Measurements from ENCODE around the gene BCR.

The BCR gene

DNA sequence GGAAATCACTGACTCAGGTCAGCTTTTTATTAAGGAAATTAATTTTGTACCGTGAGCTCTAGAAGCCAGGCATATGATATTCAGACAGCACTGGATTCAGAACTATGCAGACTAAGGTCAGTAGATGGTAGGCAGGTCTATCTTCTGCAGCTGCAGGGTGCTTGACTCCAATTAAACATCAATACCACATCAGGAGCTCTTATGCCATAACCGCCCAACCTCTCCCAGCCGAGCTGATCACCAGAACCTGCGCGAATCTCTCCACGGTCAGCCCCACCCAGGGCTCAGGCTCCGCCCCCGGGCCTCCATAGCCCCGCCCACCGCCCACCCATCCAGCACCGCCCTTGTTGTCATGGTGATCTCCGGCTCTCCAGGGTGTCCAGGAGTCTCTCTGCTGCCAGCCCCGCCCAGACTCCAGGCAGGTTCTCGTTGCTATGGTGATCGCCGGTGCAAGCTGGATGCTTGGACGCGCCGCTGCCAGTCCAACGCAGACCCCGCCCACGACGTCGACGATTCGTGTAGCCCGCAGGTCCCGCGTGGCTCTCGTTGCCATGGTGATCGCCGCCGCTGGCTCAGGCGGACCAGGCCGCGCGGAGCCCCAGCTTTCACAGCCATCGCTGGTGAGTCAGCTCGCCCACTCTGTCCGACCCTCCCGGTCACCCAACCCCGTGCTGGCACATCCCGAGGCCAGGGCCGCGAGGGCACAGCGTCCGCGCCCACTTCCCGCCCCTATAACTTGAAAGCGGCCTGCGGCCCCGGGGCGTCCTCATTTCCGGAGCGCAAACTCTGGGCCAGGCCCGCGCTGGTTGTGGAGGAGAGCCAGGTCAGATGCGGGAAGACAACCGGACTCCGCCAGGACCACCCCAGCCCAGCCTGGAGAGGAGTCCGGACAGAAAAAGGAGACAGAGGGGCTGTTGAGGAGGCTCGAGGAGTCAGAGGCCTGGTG, 35.1 kb upstream of the BCR start, which contains the start of gene RAB36:
Gene RAB36 (plus strand): TSS at position 546 of the 946 bp plus-strand sequence. CDS start 1,140 bp downstream, outside the sequence.
- TF ChIP-seq, protein P1, sequence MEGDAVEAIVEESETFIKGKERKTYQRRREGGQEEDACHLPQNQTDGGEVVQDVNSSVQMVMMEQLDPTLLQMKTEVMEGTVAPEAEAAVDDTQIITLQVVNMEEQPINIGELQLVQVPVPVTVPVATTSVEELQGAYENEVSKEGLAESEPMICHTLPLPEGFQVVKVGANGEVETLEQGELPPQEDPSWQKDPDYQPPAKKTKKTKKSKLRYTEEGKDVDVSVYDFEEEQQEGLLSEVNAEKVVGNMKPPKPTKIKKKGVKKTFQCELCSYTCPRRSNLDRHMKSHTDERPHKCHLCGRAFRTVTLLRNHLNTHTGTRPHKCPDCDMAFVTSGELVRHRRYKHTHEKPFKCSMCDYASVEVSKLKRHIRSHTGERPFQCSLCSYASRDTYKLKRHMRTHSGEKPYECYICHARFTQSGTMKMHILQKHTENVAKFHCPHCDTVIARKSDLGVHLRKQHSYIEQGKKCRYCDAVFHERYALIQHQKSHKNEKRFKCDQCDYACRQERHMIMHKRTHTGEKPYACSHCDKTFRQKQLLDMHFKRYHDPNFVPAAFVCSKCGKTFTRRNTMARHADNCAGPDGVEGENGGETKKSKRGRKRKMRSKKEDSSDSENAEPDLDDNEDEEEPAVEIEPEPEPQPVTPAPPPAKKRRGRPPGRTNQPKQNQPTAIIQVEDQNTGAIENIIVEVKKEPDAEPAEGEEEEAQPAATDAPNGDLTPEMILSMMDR (IDR thresholded peaks at IDR 0.05; ENCODE audit: control extremely low read depth, extremely low read depth, low read depth, missing control alignments), result no peak
- ChIA-PET POLR2A (no interaction called here), CTCF (interaction anchor here (0.6 to 2.6 kb wide), 7 partner anchors 9 to 191 kb away, joined by 3 to 8 read pairs (median 3); partner anchors contain the start of gene BCR)
- DNase-seq (ENCODE audit: extremely low spot score), result peak; percentile 84

DNA sequence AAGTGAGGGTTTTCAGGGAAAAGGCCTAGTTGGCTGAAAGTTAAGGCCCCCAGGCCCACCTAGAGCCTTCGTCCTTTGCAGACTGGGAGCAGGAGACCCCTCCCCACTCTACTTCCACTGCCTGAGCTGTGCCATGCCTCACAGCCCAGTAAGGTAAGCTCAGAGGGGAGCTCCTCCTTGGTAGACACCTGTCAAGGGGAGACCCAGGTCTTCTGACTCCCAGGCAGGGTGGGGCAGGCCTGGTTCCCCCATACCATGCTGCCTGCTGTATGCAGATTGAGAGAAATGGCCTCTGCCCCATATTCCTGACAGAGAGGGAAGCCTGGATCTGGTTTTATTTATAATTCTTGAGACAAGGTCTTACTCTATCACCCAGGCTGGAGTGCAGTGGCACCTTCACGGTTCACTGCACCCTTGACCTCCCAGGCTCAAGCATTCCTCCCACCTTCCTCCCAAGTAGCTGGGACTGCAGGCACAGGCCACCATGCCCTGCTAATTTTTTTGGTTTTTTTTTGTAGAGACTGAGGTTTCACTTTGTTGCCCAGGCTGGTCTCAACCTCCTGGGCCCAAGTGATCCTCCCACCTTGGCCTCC, 34.3 kb upstream of the BCR start:
- ChIA-PET CTCF (interaction anchor here (1.1 to 2.6 kb wide), 4 partner anchors 8 to 191 kb away, joined by 3 to 8 read pairs (median 4); no protein-coding TSS in a partner anchor), POLR2A (no interaction called here)
- TF ChIP-seq, protein P1 (IDR thresholded peaks at IDR 0.05; ENCODE audit: control extremely low read depth, extremely low read depth, low read depth, missing control alignments), result no peak
- no peak for DNase-seq (ENCODE audit: extremely low spot score)

DNA sequence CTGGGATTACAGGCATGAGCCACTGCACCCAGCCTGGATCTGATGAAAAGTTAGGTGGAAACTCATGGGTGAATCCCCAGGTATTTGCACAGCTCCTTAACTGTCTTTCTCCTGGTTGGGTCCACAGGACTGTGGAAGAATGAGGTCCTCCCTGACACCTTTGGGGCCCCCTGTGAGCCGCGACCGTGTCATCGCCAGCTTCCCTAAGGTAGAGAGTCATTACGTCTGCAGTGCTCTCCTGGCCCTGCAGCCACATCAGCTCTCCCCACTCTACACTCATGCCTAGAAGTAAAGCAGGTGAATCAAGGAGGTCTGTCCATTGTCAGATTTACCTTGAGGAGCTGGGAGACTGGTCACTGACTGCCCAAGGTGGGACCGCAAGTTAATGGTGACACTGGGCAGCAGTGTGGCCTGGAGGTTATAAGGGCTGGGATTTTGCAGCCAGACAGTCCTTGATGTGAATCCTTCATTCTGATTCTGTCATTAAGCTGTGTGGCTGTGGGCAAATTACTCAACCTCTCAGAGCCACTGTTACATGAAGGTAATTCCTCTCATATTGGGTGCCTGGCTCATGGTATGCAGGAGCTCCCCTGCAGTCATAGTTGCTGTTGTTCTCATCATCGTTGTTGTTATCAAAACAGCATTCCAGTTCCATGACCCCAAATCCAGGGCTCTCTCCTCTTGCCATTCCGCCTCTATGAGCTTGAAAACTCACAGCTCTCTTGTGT, 33.7 kb upstream of the BCR start:
- no peak for DNase-seq (ENCODE audit: extremely low spot score)
- POLR2A ChIA-PET, result no interaction called here
- CTCF ChIA-PET, result interaction anchor here (1.1 to 2.6 kb wide), 3 partner anchors 8 to 135 kb away, joined by 3 to 8 read pairs (median 5); no protein-coding TSS in a partner anchor

DNA sequence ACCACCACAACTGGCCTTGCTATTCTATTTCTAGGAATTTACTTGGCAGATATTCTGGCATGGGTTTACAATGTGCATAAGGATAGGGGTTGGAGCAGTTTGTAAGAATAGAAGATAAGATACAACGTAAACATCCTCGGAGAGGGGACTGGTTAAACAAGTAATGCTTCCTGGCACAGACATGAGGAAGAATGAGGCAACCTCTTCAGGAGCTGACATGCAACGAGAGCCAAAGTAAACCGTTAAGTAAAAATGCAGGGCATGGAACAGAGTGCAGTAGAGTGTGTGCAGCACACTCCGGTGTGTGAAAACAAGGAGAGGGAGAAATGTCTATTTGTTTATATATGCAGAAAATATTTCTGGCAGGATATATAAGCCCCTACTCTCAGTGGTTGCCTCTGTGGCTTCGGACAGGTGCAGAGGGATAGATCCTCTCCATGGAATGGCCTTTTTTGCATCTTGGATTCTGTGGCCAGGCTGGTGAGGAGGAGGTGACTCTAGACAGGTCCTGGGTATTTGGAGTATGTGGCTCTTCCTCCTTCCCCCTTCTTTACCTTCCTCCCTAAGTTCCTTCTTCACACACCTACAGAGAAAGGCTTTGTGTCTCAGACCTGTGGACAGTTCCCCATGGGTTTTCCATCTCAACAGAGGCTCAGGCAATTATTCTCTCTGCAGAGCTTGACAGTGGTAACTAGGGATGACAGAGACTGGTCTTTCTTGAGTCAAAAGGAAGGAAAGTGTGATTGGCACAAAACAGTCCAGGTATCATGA, 32.5 kb upstream of the BCR start:
- DNase-seq (ENCODE audit: extremely low spot score), result no peak
- POLR2A ChIA-PET, result no interaction called here
- CTCF ChIA-PET, result interaction anchor here (0.9 to 1.7 kb wide), 4 partner anchors 9 to 134 kb away, joined by 3 to 5 read pairs (median 4); no protein-coding TSS in a partner anchor
- TF ChIP-seq, protein P1 (IDR thresholded peaks at IDR 0.05; ENCODE audit: control extremely low read depth, extremely low read depth, low read depth, missing control alignments), result no peak

More for the DNA sequence above, 33.7 kb upstream of the BCR start:
- TF ChIP-seq, protein P1 (IDR thresholded peaks at IDR 0.05; ENCODE audit: control extremely low read depth, extremely low read depth, low read depth, missing control alignments), result no peak

DNA sequence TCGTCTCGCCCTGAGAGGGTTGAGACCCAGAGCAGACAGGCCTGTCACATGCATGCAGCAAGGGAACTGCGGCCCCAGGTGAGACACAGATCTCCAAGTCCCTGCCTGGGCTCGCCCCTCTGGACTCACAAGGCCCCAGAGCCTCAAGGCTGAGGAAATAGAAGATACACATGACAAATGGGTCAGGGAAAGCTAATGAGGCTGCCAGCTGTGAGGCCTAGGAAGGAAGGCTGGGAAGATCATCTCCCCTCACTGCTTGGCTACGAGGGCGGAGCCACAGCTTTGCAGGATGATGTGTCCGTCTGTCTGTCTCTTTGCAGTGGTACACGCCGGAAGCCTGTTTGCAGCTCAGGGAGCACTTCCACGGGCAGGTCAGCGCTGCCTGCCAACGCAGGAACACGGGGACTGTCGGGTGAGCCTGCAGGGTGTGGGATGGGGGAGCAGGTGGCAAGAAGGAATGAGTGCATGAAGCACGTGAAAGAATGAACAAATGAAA, 30.5 kb upstream of the BCR start:
- ChIA-PET CTCF (no interaction called here), POLR2A (no interaction called here)
- DNase-seq (ENCODE audit: extremely low spot score), result no peak
- TF ChIP-seq, protein P1 (IDR thresholded peaks at IDR 0.05; ENCODE audit: control extremely low read depth, extremely low read depth, low read depth, missing control alignments), result no peak

Measured in GM10248 (cell line).